HG03439 (cell line): ENCODE results near the gene VIPR1.
A peak's percentile ranks its signal among the peaks of the same experiment; 100 is the strongest.
"Not testable (repeated sequence)": the region's sequence is repeated elsewhere in the genome, so short reads cannot be mapped to it uniquely, and the experiment has no call there.

Source experiments
- ATAC-seq: cut with Tn5 transposase; IDR thresholded peaks from one replicate; pipeline ENCODE4 v1.9.1; 2021; ENCODE audit warnings: mild to moderate bottlenecking, moderate library complexity; ENCODE audit not compliant: unreplicated experiment

VIPR1 gene

DNA sequence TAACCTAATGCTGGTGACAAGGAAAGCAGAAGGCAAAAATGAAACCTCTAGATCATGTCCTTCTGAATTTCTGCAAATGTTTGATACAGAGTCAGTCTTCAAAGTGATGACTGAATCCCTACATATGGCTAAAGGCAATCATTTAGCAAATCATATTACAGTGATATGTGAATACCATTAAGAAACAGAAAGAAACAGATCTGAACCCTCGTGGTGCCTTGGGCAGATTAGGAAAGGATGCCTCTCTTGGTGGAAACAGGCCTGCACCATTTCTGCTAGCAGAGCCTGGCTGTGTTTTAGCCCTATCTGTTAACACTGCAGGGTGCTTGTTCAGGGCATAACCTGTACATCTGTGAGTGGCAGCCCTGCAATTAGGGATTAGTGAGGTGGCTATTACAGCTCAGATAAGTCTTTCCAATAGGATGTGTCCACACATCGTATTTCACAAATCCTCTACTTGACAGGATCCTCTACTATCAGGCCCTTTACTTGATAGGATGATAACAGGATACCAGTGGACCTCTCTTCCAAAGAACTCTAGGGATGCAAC, 67.2 kb downstream of the VIPR1 start:
- no peak for ATAC-seq

GRCh38 chr3:42572278-42572677, 69.8 kb downstream of the VIPR1 start:
- no peak for ATAC-seq

DNA sequence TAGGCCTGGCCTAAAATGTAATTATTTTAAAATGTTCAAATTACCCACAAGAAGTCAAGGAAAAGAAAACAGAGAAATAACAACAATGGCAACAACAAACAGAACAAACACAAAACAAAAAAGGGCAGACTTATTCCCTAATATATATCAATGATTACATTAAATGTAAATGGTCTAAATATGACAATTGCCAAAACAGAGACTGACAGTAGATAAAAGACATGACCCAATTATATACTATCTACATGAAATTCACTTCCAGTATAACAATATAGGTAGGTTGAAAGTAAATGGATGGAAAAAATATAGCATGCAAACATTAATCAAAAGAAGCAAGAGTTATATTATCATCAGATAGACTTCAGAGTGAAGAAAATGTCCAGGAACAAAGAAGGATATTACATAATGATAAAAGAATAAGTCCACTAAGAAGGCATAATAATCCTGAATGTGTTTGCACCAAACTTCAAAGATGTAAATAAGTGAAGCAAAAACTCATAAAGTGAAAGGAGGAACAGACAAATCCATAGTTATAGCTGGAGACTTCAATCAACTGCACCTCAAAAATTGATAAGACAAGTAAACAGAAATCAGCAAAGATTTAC, 72.8 kb downstream of the VIPR1 start:
- ATAC-seq = no peak

DNA sequence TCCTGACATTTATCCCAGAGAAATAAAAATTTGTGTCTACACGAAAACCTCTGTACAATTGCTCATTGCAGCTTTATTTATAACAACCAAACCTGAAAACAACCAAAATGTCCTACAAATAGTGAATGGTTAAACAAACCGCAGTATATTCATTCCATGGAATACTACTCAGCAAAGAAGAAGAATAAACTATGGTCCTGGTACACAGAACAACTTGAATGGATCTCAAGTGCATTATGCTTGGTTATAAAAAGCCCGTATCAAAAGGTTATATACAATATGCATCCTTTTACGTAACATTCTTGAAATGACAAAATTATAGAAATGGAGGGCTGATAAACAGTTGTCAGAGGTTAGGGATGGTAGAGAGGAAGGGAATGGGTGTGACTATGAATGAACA, 75.6 kb downstream of the VIPR1 start:
- no peak for ATAC-seq

DNA sequence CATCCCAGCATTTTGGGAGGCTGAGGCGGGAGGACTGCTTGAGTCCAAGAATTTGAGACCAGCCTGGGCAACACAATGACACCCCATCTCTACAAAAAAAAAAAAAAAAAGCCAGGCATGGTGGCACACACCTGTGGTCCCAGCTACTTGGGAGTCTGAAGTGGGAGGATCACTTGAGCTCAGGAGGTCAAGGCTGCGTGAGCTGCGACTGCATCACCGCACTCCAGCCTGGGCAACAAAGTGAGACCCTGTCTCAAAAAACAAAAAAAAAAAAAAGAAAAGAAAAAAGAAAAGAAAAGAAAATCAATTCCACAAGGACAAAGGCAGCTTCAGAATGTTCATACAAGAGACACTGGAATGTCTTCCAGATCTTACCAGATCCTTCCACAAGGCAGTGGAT, 76.9 kb downstream of the VIPR1 start:
- ATAC-seq = not testable (repeated sequence)

- no peak for ATAC-seq
Measured at GRCh38 chr3:42581400-42581708, 78.9 kb downstream of the VIPR1 start.

DNA sequence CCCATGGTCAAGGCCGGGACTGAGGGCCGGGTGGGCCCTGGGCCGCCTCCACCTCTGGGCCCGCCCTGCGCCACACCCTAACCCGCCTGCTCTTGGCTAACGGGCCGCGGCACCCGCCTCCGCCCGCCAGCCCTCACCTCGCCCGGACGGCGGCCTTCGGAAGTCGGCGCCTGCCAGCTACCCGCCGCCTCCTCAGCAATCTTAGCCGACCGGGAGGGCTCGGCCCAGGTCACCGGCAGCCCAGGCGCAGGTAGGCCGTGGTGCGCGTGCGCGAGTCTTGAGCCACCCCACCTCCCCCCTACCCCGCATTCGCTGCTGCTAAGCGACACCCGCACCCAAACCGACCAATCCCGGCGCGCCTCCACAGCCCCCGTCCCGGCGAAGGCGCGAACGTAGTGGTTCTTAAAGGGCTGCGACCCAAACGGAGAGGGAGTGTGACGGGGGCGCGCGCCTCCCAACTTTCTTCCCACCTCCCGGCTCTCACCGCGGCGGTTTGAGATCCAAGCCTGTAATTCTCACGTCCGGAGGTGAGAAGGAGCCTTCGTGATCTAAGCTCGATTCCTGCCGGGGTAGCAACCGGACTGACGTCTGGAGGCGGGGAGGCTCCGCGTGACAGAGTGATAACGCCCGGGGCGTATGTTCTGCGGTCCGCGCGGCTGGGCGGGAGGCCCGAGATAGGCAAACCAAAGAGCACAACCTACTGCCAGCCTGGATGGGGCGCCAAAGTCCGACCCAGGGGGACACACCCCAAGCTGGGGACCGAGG, 79.4 kb downstream of the VIPR1 start, which contains the start of gene SEC22C:
Gene SEC22C, minus strand, starts transcription at position 259 of the 765 bp plus-strand sequence. CDS start 12,921 bp downstream, outside the sequence.
- peak; percentile 93 for ATAC-seq

DNA sequence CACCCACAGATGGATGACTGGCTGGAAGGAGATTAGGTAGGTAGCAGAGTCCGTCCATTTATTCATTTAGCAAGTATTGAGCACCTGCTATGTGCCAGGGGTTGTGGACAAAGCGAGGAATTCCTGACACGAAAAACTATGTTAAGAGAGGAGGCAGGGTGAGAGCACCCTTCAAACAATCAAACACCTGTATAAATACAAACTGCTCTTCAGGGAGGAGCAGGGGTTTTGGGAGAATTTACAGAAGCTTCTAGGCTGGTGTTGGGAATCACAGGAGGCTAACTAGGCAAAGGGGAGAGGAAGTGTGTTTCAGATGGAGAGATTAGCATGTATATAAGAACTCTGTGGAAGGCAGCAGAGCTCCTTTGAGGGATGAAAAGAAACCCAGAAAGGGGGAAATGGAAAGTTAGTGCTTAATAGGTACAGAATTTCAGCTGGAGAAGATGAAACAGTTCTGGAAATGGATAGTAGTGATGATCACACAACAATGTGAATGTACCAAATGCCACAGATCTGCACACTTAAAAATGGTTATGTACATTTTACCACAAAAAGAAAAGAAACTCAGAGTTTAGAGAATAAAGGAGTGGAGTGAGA, 80.1 kb downstream of the VIPR1 start:
- ATAC-seq = no peak
